Right atrium auricular region (tissue), 2 donors: ENCODE results near the gene PLCD3. TPM values are rescaled to one million over a fixed set of nuclear protein-coding genes. Genes with fewer than 3 reads are reported as not detected.

Experiments used
- DNase-seq: peaks from one replicate; pipeline ENCODE4 v3.0.0-alpha.2; 2019; ENCODE audit warnings: low spot score
- H3K27ac ChIP-seq, 2 donors: fragments of 200-600 bp; sonication (generic); 1 replicate in 1 of 2; 2 replicates in 1 of 2; pipeline ENCODE4 v1.5.1; 2016 to 2019
- H3K27me3 ChIP-seq, 2 donors: fragments of 200-600 bp; sonication (generic); one replicate each; pipeline versions ENCODE4 v1.5.1 to v1.6.0; 2017 to 2019
- H3K36me3 ChIP-seq: fragments of 200-600 bp; sonication (generic); one replicate; pipeline ENCODE4 v1.5.1; 2016
- H3K4me1 ChIP-seq, 2 donors: fragments of 200-600 bp; sonication (generic); one replicate each; pipeline versions ENCODE4 v1.5.1 to v1.6.0; 2017 to 2019
- H3K4me3 ChIP-seq, 2 donors: fragments of 200-600 bp; sonication (generic); 1 replicate in 1 of 2; 2 replicates in 1 of 2; pipeline ENCODE4 v1.5.1; 2017 to 2019; ENCODE audit warnings: mild to moderate bottlenecking in 1 of 2, moderate library complexity in 1 of 2
- H3K9me3 ChIP-seq, 2 donors: fragments of 200-600 bp; sonication (generic); one replicate each; pipeline ENCODE4 v1.5.1; 2019
- CTCF ChIP-seq, 2 donors: fragments of 200-600 bp; sonication (generic); IDR thresholded peaks; one replicate each; pipeline ENCODE4 v1.5.1; 2019; ENCODE audit warnings: antibody characterized with exemption in 2 of 2
- total RNA-seq, 2 donors: library from RNA; depleted of rRNA; stranded (reverse); fragments of >200 nt; gene quantifications; one replicate each; pipeline ENCODE4 v1.1.0, GENCODE V29; 2016

The PLCD3 gene
- total RNA-seq, 2 donors from 2014 or later = 102 to 156 TPM

GRCh38 chr17:45092911-45093430 lies 39.3 kb downstream of the PLCD3 start:
- H3K4me3 ChIP-seq = no peak overlapping the region

GRCh38 chr17:45091778-45092425 lies 40.4 kb downstream of the PLCD3 start:
- peaks cover 0 to 54% of the 10 kb centered on the region in 2 donors for H3K4me1 ChIP-seq
- H3K4me3 ChIP-seq = no peak overlapping the region
- TF ChIP-seq CTCF (IDR thresholded peaks at IDR 0.05) = no peak
- peaks cover 74% of the 10 kb centered on the region for H3K36me3 ChIP-seq
- H3K9me3 ChIP-seq = no peaks in the 10 kb centered on the region
- H3K27me3 ChIP-seq = no peaks in the 10 kb centered on the region
- H3K27ac ChIP-seq = peak overlapping the region; percentile 82 to 93
- DNase-seq = no peak

More at GRCh38 chr17:45092911-45093430, 39.3 kb downstream of the PLCD3 start:
- no peak for TF ChIP-seq CTCF (IDR thresholded peaks at IDR 0.05)
- no peaks in the 10 kb centered on the region for H3K9me3 ChIP-seq
- peaks cover 0 to 44% of the 10 kb centered on the region in 2 donors for H3K4me1 ChIP-seq
- H3K27ac ChIP-seq = peak overlapping the region; percentile 82 to 93
- H3K36me3 ChIP-seq = peaks cover 75% of the 10 kb centered on the region
- DNase-seq = peak; percentile 95
- no peaks in the 10 kb centered on the region for H3K27me3 ChIP-seq

- Histone ChIP-seq H3K36me3 (peaks cover 74% of the 10 kb centered on the region), H3K27ac (no peak overlapping the region), H3K27me3 (no peaks in the 10 kb centered on the region), H3K4me3 (no peak overlapping the region), H3K4me1 (peaks cover 0 to 49% of the 10 kb centered on the region in 2 donors), H3K9me3 (no peaks in the 10 kb centered on the region)
- no peak for DNase-seq
- TF ChIP-seq CTCF (IDR thresholded peaks at IDR 0.05) = no peak
Measured at GRCh38 chr17:45090711-45091110, 41.6 kb downstream of the PLCD3 start.

GRCh38 chr17:45088741-45089140 lies 43.6 kb downstream of the PLCD3 start:
- TF ChIP-seq CTCF (IDR thresholded peaks at IDR 0.05) = no peak
- peak overlapping the region in 1 of 2 donors; percentile 32 for H3K27ac ChIP-seq
- peaks cover 0 to 40% of the 10 kb centered on the region in 2 donors for H3K4me1 ChIP-seq
- H3K36me3 ChIP-seq = peaks cover 71% of the 10 kb centered on the region
- H3K27me3 ChIP-seq = no peaks in the 10 kb centered on the region
- DNase-seq = no peak
- no peaks in the 10 kb centered on the region for H3K9me3 ChIP-seq
- no peak overlapping the region for H3K4me3 ChIP-seq

- Histone ChIP-seq H3K27ac (peak overlapping the region; percentile 11 to 51), H3K4me3 (no peak overlapping the region), H3K36me3 (peaks cover 79% of the 10 kb centered on the region), H3K27me3 (no peaks in the 10 kb centered on the region), H3K9me3 (no peaks in the 10 kb centered on the region), H3K4me1 (peaks cover 0 to 32% of the 10 kb centered on the region in 2 donors)
- TF ChIP-seq CTCF (IDR thresholded peaks at IDR 0.05) = no peak
- no peak for DNase-seq
Measured at GRCh38 chr17:45087978-45088377, 44.3 kb downstream of the PLCD3 start.
